ENCODE measurements around the gene HMGCLL1. TPM values are rescaled to one million over a fixed set of nuclear protein-coding genes. Genes with fewer than 3 reads are reported as not detected.

Gene HMGCLL1
- total and polyA plus RNA-seq, 2 donors (not counting 3 experiments of a cell fraction or from before 2014, with no cell fraction given), result not detected

DNA sequence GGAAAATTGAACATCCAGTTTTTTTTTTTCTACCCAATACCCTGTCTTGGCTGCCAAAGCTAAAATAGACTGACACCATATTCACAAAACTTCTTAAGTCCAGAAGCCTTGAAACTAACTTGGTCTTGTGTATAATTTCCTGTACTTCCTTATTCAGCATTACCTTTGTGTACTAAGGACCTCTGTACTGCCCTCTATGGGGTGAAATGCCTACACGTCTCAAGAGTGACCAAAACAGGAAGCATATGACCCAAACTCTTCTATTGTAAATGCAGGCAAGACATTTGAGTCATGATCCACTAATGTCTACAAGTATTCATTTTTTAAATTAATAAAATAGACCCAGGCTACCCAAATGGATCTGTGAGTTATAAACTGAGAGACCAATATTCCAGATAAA, 50.4 kb downstream of the HMGCLL1 start:
- DNase-seq (ENCODE audit: low read depth, low spot score) (peak; percentile 80), FAIRE-seq (no peak)
- ChIA-PET CTCF (no interaction called here), POLR2A (no interaction called here)
- Histone ChIP-seq H3K27ac (ENCODE audit: insufficient read depth, low read depth, low read length) (no peak overlapping the region), H3K27me3 (ENCODE audit: control insufficient read depth in 2 of 2, insufficient read depth in 2 of 2, low read length in 2 of 2) (no peaks in the 10 kb centered on the region), H3K9me3 (replicated peaks; ENCODE audit: control insufficient read depth, insufficient read depth, low read length) (no peaks in the 10 kb centered on the region), H3K4me2 (ENCODE audit: insufficient read depth, low read length) (no peak overlapping the region), H3K9me1 (replicated peaks; ENCODE audit: control insufficient read depth, extremely low read depth, insufficient read depth, low read length) (no peaks in the 10 kb centered on the region), H3K9ac (replicated peaks; ENCODE audit: extremely low read depth, insufficient read depth, low read length) (no peak overlapping the region), H3K36me3 (ENCODE audit: control insufficient read depth in 2 of 2, extremely low read depth in 1 of 2, insufficient read depth in 2 of 2, low read length in 2 of 2) (no peaks in the 10 kb centered on the region), H3K4me3 (replicated peaks in 1 of 3; ENCODE audit: insufficient read depth in 1 of 3, low read depth in 1 of 3, low read length in 3 of 3) (no peak overlapping the region), H3K4me1 (ENCODE audit: control insufficient read depth, extremely low read depth, insufficient read depth, low read length) (no peaks in the 10 kb centered on the region), H4K20me1 (replicated peaks; ENCODE audit: control insufficient read depth, extremely low read depth, insufficient read depth, low read length) (no peaks in the 10 kb centered on the region), H2AFZ (ENCODE audit: low read depth, low read length) (no peak overlapping the region), H3K79me2 (ENCODE audit: control insufficient read depth, insufficient read depth, low read length) (no peaks in the 10 kb centered on the region)
- dilution Hi-C loops (cut with MboI; ENCODE audit: extremely low pct_ligation_motif_present, low sequenced_read_pairs) (no loop called here), intact Hi-C loops (cut with micrococcal nuclease) (no loop called here)
- no peak for TF ChIP-seq JUN (IDR thresholded peaks at IDR 0.05; ENCODE audit: borderline replicate concordance, insufficient read depth, insufficient read length, low read depth)
- TF ChIP-seq, protein P1, sequence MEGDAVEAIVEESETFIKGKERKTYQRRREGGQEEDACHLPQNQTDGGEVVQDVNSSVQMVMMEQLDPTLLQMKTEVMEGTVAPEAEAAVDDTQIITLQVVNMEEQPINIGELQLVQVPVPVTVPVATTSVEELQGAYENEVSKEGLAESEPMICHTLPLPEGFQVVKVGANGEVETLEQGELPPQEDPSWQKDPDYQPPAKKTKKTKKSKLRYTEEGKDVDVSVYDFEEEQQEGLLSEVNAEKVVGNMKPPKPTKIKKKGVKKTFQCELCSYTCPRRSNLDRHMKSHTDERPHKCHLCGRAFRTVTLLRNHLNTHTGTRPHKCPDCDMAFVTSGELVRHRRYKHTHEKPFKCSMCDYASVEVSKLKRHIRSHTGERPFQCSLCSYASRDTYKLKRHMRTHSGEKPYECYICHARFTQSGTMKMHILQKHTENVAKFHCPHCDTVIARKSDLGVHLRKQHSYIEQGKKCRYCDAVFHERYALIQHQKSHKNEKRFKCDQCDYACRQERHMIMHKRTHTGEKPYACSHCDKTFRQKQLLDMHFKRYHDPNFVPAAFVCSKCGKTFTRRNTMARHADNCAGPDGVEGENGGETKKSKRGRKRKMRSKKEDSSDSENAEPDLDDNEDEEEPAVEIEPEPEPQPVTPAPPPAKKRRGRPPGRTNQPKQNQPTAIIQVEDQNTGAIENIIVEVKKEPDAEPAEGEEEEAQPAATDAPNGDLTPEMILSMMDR (IDR thresholded peaks at IDR 0.05; ENCODE audit: extremely low read depth in 1 of 2, insufficient read depth in 1 of 2, low read depth in 1 of 2, low read length in 2 of 2), result peak in 1 of 2 donors; percentile 20
- no TSS peak for BruUV-seq (replicated peaks)

DNA sequence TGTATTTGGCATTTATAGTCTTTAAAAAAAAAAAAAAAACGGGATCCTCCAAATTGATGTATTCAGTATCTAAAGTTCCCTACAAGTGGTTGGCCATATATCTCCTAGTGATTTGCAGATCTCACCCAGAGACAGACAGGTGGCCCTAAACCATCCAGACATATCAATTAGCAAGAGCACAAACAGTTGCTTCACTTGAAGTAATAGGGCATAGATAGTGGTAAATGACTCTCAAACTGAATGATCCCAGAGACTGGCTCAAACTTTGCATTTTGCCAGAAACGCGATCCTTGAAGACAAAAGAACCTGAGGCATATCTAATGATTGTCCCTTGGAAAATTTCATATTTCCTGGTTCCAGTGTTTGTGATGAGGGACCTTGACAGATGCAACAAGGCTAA, 54.6 kb downstream of the HMGCLL1 start:
- Histone ChIP-seq H3K27ac (ENCODE audit: insufficient read depth, low read depth, low read length) (no peak overlapping the region), H3K9ac (replicated peaks; ENCODE audit: extremely low read depth, insufficient read depth, low read length) (no peak overlapping the region), H3K36me3 (ENCODE audit: control insufficient read depth in 2 of 2, extremely low read depth in 1 of 2, insufficient read depth in 2 of 2, low read length in 2 of 2) (no peaks in the 10 kb centered on the region), H3K4me2 (ENCODE audit: insufficient read depth, low read length) (no peak overlapping the region), H3K9me3 (replicated peaks; ENCODE audit: control insufficient read depth, insufficient read depth, low read length) (no peaks in the 10 kb centered on the region), H2AFZ (ENCODE audit: low read depth, low read length) (no peak overlapping the region), H3K79me2 (ENCODE audit: control insufficient read depth, insufficient read depth, low read length) (no peaks in the 10 kb centered on the region), H3K4me3 (replicated peaks in 1 of 3; ENCODE audit: insufficient read depth in 1 of 3, low read depth in 1 of 3, low read length in 3 of 3) (no peak overlapping the region), H3K27me3 (ENCODE audit: control insufficient read depth in 2 of 2, insufficient read depth in 2 of 2, low read length in 2 of 2) (no peaks in the 10 kb centered on the region), H3K4me1 (ENCODE audit: control insufficient read depth, extremely low read depth, insufficient read depth, low read length) (no peaks in the 10 kb centered on the region), H3K9me1 (replicated peaks; ENCODE audit: control insufficient read depth, extremely low read depth, insufficient read depth, low read length) (no peaks in the 10 kb centered on the region), H4K20me1 (replicated peaks; ENCODE audit: control insufficient read depth, extremely low read depth, insufficient read depth, low read length) (no peaks in the 10 kb centered on the region)
- dilution Hi-C loops (cut with MboI; ENCODE audit: extremely low pct_ligation_motif_present, low sequenced_read_pairs) (no loop called here), intact Hi-C loops (cut with micrococcal nuclease) (no loop called here)
- no TSS peak for BruUV-seq (replicated peaks)
- POLR2A ChIA-PET, result no interaction called here
- no peak for DNase-seq (ENCODE audit: low read depth, low spot score)
- FAIRE-seq, result no peak
- TF ChIP-seq, protein P2, sequence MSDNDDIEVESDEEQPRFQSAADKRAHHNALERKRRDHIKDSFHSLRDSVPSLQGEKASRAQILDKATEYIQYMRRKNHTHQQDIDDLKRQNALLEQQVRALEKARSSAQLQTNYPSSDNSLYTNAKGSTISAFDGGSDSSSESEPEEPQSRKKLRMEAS (IDR thresholded peaks at IDR 0.05; ENCODE audit: insufficient read depth, insufficient read length), result no peak
- no peak for TF ChIP-seq MYC (IDR thresholded peaks at IDR 0.05; ENCODE audit: low read depth, low read length)
- no peak for TF ChIP-seq GATA2 (IDR thresholded peaks at IDR 0.05; ENCODE audit: insufficient read depth, insufficient read length, low read depth, low read length)
- no peak for TF ChIP-seq POLR2A (IDR thresholded peaks at IDR 0.05; ENCODE audit: low read depth, low read length)
- TF ChIP-seq, protein P1 (IDR thresholded peaks at IDR 0.05; ENCODE audit: extremely low read depth in 1 of 2, insufficient read depth in 1 of 2, low read depth in 1 of 2, low read length in 2 of 2), result no peak
- no peak for TF ChIP-seq JUN (IDR thresholded peaks at IDR 0.05; ENCODE audit: borderline replicate concordance, insufficient read depth, insufficient read length, low read depth)
- TF ChIP-seq FOS (IDR thresholded peaks at IDR 0.05; ENCODE audit: borderline replicate concordance, insufficient read depth, low read length), result no peak
- no peak for TF ChIP-seq POLR2AphosphoS5 (IDR thresholded peaks at IDR 0.05; ENCODE audit: insufficient read depth, low read depth, low read length)
- TF ChIP-seq EZH2 (IDR thresholded peaks at IDR 0.05; ENCODE audit: borderline replicate concordance, low read depth, low read length, severe bottlenecking), result no peak
- CTCF ChIA-PET, result no interaction called here
